SK-N-SH (cell line): ENCODE data around the gene EEF1A2. TPM values are rescaled to one million over a fixed set of nuclear protein-coding genes. Genes with fewer than 3 reads are reported as not detected.

ENCODE experiments used
- CTCF ChIA-PET: fragments of 300-600, 350-600 bp; formaldehyde crosslinking; extraction: SDS; loops from one replicate; lab custom pipeline; 2021; lab: Yijun Ruan, JAX
- POLR2A ChIA-PET: fragments of 350-600 bp; sonication (Branson Sonifier 250); formaldehyde crosslinking; extraction: SDS; loops from one replicate; lab custom pipeline; 2020; ENCODE audit warnings: antibody characterized with exemption, inconsistent platforms; lab: Yijun Ruan, JAX
- DNase-seq: peaks from one replicate; pipeline ENCODE4 v3.0.0; 2012
- H2AFZ ChIP-seq: fragments of 200-600 bp; sonication (generic); 2 replicates; pipeline ENCODE4 v1.8.1; 2016; ENCODE audit warnings: antibody characterized with exemption, mild to moderate bottlenecking, low read depth
- H3F3A ChIP-seq: fragments of 200-600 bp; sonication (generic); replicated peaks from 2 replicates; pipeline ENCODE3; 2016; ENCODE audit warnings: antibody characterized with exemption, mild to moderate bottlenecking; ENCODE audit not compliant: insufficient read depth
- H3K27ac ChIP-seq, 2 experiments: fragments of 200-500 bp in 1 of 2; fragments of 200-600 bp in 1 of 2; sonication (Bioruptor generic) in 1 of 2; sonication (generic), shearing (Covaris generic) in 1 of 2; 2 replicates each; pipeline versions ENCODE4 v1.5.1 to v1.6.1; 2014 to 2016; ENCODE audit warnings: low read depth in 2 of 2, inconsistent platforms in 1 of 2, low read length in 1 of 2, mild to moderate bottlenecking in 1 of 2, mixed read lengths in 1 of 2
- H3K27me3 ChIP-seq: fragments of 200-600 bp; sonication (generic), shearing (Covaris generic); 2 replicates; pipeline ENCODE4 v1.6.1; 2016; ENCODE audit warnings: mixed run types; ENCODE audit not compliant: insufficient read depth
- H3K36me3 ChIP-seq, 2 experiments: fragments of 200-500 bp in 1 of 2; fragments of 200-600 bp in 1 of 2; sonication (Bioruptor generic) in 1 of 2; sonication (generic) in 1 of 2; replicated peaks in 1 of 2; 2 replicates each; pipeline versions ENCODE3 to v1.5.1; 2014 to 2016; ENCODE audit warnings: low read length in 1 of 2, mild to moderate bottlenecking in 1 of 2; ENCODE audit not compliant: insufficient read depth in 2 of 2, control insufficient read depth in 1 of 2
- H3K4me1 ChIP-seq, 2 experiments: fragments of 200-500 bp in 1 of 2; fragments of 200-600 bp in 1 of 2; sonication (Bioruptor generic) in 1 of 2; sonication (generic), shearing (Covaris generic) in 1 of 2; 2 replicates each; pipeline versions ENCODE4 v1.5.1 to v1.6.1; 2014 to 2016; ENCODE audit warnings: low read depth in 1 of 2, low read length in 1 of 2, mixed run types in 1 of 2; ENCODE audit not compliant: insufficient read depth in 2 of 2, control insufficient read depth in 1 of 2
- H3K4me2 ChIP-seq: fragments of 200-600 bp; sonication (generic), shearing (Covaris generic); 2 replicates; pipeline ENCODE4 v1.6.1; 2017; ENCODE audit warnings: mixed run types
- H3K4me3 ChIP-seq, 2 experiments: fragments of 200-500 bp in 1 of 2; fragments of 200-600 bp in 1 of 2; sonication (Bioruptor generic) in 1 of 2; sonication (generic), shearing (Covaris generic) in 1 of 2; 2 replicates each; pipeline versions ENCODE4 v1.5.1 to v1.8.1; 2014 to 2016; ENCODE audit warnings: low read depth in 2 of 2, inconsistent platforms in 1 of 2, low read length in 1 of 2, mild to moderate bottlenecking in 1 of 2, mixed read lengths in 1 of 2, moderate library complexity in 1 of 2
- H3K79me2 ChIP-seq: fragments of 200-600 bp; sonication (generic); 2 replicates; pipeline ENCODE4 v1.8.1; 2017; ENCODE audit warnings: mild to moderate bottlenecking; ENCODE audit not compliant: insufficient read depth
- H3K9ac ChIP-seq: fragments of 200-600 bp; sonication (generic); 2 replicates; pipeline ENCODE4 v1.6.1; 2017; ENCODE audit warnings: mixed run types
- H3K9me2 ChIP-seq: fragments of 200-600 bp; sonication (generic); 2 replicates; pipeline ENCODE4 v1.6.1; 2017; ENCODE audit warnings: mixed run types
- H3K9me3 ChIP-seq: fragments of 200-600 bp; sonication (generic); 2 replicates; pipeline ENCODE4 v1.6.1; 2017; ENCODE audit warnings: mixed run types, mild to moderate bottlenecking, moderate library complexity
- H4K20me1 ChIP-seq: fragments of 200-600 bp; sonication (generic); 2 replicates; pipeline ENCODE4 v1.6.1; 2017; ENCODE audit warnings: mild to moderate bottlenecking, mixed run types; ENCODE audit not compliant: insufficient read depth
- CTCF ChIP-seq: fragments of 200-600 bp; sonication (generic); IDR thresholded peaks from 2 replicates; pipeline ENCODE4 v1.6.1; 2017; ENCODE audit warnings: antibody characterized with exemption, mild to moderate bottlenecking, moderate library complexity
- ELF1 ChIP-seq: IDR thresholded peaks from 2 replicates; pipeline ENCODE4 v1.4.0; 2012
- EP300 ChIP-seq, 2 experiments: IDR thresholded peaks; 2 replicates each; pipeline versions ENCODE4 v1.4.0 to v1.6.1; 2012; ENCODE audit warnings: borderline replicate concordance in 1 of 2, low read depth in 1 of 2, low read length in 1 of 2
- FOSL2 ChIP-seq: IDR thresholded peaks from 2 replicates; pipeline ENCODE4 v1.4.0; 2012; ENCODE audit warnings: low read depth, mild to moderate bottlenecking, moderate library complexity, borderline replicate concordance
- FOXJ3 ChIP-seq: sonication (generic); formaldehyde crosslinking; IDR thresholded peaks from 2 replicates; pipeline ENCODE4 v1.5.1; 2020; ENCODE audit warnings: mild to moderate bottlenecking, missing genetic modification reagents
- FOXM1 ChIP-seq: IDR thresholded peaks from 2 replicates; pipeline ENCODE4 v1.4.0; 2012; ENCODE audit warnings: low read depth, mild to moderate bottlenecking
- GATA2 ChIP-seq: sonication (generic); formaldehyde crosslinking; IDR thresholded peaks from 2 replicates; pipeline ENCODE4 v1.5.0; 2020; ENCODE audit warnings: mild to moderate bottlenecking, missing genetic modification reagents
- JUND ChIP-seq: IDR thresholded peaks from 2 replicates; pipeline ENCODE4 v1.4.0; 2012
- MXI1 ChIP-seq: IDR thresholded peaks from 2 replicates; pipeline ENCODE4 v1.6.1; 2012; ENCODE audit warnings: mild to moderate bottlenecking, low read depth, low read length, improper control_type of control experiment
- NRF1 ChIP-seq: IDR thresholded peaks from 2 replicates; pipeline ENCODE4 v1.6.1; 2012; ENCODE audit warnings: low read depth, mild to moderate bottlenecking, low read length
- PBX3 ChIP-seq: IDR thresholded peaks from 2 replicates; pipeline ENCODE4; 2012
- POLR2AphosphoS5 ChIP-seq: IDR thresholded peaks from 2 replicates; pipeline ENCODE4 v1.6.1; 2012; ENCODE audit warnings: low read depth, low read length
- RAD21 ChIP-seq: IDR thresholded peaks from 2 replicates; pipeline ENCODE4 v1.6.1; 2012; ENCODE audit warnings: mild to moderate bottlenecking, low read length
- RXRA ChIP-seq: IDR thresholded peaks from 2 replicates; pipeline ENCODE4 v1.4.0; 2012; ENCODE audit warnings: low read depth, mild to moderate bottlenecking, borderline replicate concordance
- SMC3 ChIP-seq: IDR thresholded peaks from 2 replicates; pipeline ENCODE4 v1.6.1; 2012; ENCODE audit warnings: low read depth, low read length, improper control_type of control experiment
- TAF1 ChIP-seq: IDR thresholded peaks from 2 replicates; pipeline ENCODE4 v1.6.1; 2012; ENCODE audit warnings: low read depth, mild to moderate bottlenecking, low read length, moderate library complexity, borderline replicate concordance
- TEAD4 ChIP-seq: IDR thresholded peaks from 2 replicates; pipeline ENCODE4 v1.4.0; 2012; ENCODE audit warnings: mild to moderate bottlenecking, borderline replicate concordance; ENCODE audit not compliant: insufficient read depth
- whole genome bisulfite sequencing: methylation state at CpG from one replicate; pipeline ENCODE4 v1.1.6; 2017; ENCODE audit warnings: low lambda C conversion rate; 5-methylcytosine and 5-hydroxymethylcytosine counted together
- polyA plus RNA-seq, 3 experiments: library from polyadenylated mRNA; depleted of rRNA; stranded (reverse); fragments of >200 nt; gene quantifications; 2 replicates each; pipeline ENCODE4 v1.2.3, GENCODE V29; 2012
- TF ChIP-seq, protein P1 (sequence below): IDR thresholded peaks from 2 replicates; pipeline ENCODE4 v1.6.1; 2012; ENCODE audit warnings: mild to moderate bottlenecking, low read depth, low read length, moderate library complexity
- TF ChIP-seq, protein P2 (sequence below): fragments of 150-350 bp; IDR thresholded peaks from 2 replicates; pipeline ENCODE4 v1.6.1; 2017; ENCODE audit warnings: antibody characterized with exemption, low read length, low read depth, borderline replicate concordance

Gene EEF1A2
- polyA plus RNA-seq, 1 of the 3 experiments (the other 2 are of a cell fraction), result 16.5 TPM

GRCh38 chr20:63445075-63445734, 53.7 kb downstream of the EEF1A2 start:
- no peak for DNase-seq
- ChIA-PET POLR2A (interaction anchor here (1.1 to 1.6 kb wide), 2 partner anchors 18 to 75 kb away, joined by 3 to 4 read pairs; no protein-coding TSS in a partner anchor), CTCF (interaction anchor here (0.6 to 2.5 kb wide), 6 partner anchors 11 to 762 kb away, joined by 3 to 7 read pairs (median 3); no protein-coding TSS in a partner anchor)
- TF ChIP-seq FOXM1, result no peak
- TF ChIP-seq FOXJ3 (CRISPR knock-in tag), result no peak
- no peak for TF ChIP-seq PBX3
- no peak for TF ChIP-seq RAD21
- TF ChIP-seq CTCF, result no peak
- TF ChIP-seq JUND, result no peak
- no peak for TF ChIP-seq SMC3
- peak overlapping the region in 1 of 2 experiments; percentile 8; a peak in 1 of 4 replicates for H3K27ac ChIP-seq
- no peaks in the 10 kb centered on the region for H3K9me2 ChIP-seq
- H3F3A ChIP-seq, result no peaks in the 10 kb centered on the region
- no peaks in the 10 kb centered on the region for H3K9me3 ChIP-seq
- H3K4me3 ChIP-seq, result no peak overlapping the region
- H3K4me1 ChIP-seq, result peaks cover 0 to 44% of the 10 kb centered on the region in 2 experiments; a peak in 1 of 4 replicates
- no peak overlapping the region for H3K4me2 ChIP-seq
- 52% methylated on average over 4 of the region's 15 CpGs for WGBS
- H3K36me3 ChIP-seq, result no peaks in the 10 kb centered on the region
- H2AFZ ChIP-seq, result no peak overlapping the region
- H3K79me2 ChIP-seq, result no peaks in the 10 kb centered on the region
- H3K9ac ChIP-seq, result no peak overlapping the region
- no peaks in the 10 kb centered on the region for H3K27me3 ChIP-seq
- H4K20me1 ChIP-seq, result no peaks in the 10 kb centered on the region

GRCh38 chr20:63444548-63444947, 54.3 kb downstream of the EEF1A2 start:
- CTCF ChIA-PET, result interaction anchor here (1.4 kb wide), 1 partner anchor 12 kb away, joined by 3 read pairs; no protein-coding TSS in a partner anchor
- TF ChIP-seq TEAD4 (no peak), JUND (no peak), TAF1 (no peak), EP300 (IDR thresholded peaks at IDR 0.05; ENCODE audit: borderline replicate concordance in 1 of 2, low read depth in 1 of 2, low read length in 1 of 2) (no peak), GATA2 (no peak), FOXJ3 (CRISPR knock-in tag) (no peak), RXRA (no peak), NRF1 (no peak), SMC3 (no peak), FOSL2 (no peak), MXI1 (no peak), POLR2AphosphoS5 (no peak), ELF1 (no peak)
- TF ChIP-seq, protein P1, sequence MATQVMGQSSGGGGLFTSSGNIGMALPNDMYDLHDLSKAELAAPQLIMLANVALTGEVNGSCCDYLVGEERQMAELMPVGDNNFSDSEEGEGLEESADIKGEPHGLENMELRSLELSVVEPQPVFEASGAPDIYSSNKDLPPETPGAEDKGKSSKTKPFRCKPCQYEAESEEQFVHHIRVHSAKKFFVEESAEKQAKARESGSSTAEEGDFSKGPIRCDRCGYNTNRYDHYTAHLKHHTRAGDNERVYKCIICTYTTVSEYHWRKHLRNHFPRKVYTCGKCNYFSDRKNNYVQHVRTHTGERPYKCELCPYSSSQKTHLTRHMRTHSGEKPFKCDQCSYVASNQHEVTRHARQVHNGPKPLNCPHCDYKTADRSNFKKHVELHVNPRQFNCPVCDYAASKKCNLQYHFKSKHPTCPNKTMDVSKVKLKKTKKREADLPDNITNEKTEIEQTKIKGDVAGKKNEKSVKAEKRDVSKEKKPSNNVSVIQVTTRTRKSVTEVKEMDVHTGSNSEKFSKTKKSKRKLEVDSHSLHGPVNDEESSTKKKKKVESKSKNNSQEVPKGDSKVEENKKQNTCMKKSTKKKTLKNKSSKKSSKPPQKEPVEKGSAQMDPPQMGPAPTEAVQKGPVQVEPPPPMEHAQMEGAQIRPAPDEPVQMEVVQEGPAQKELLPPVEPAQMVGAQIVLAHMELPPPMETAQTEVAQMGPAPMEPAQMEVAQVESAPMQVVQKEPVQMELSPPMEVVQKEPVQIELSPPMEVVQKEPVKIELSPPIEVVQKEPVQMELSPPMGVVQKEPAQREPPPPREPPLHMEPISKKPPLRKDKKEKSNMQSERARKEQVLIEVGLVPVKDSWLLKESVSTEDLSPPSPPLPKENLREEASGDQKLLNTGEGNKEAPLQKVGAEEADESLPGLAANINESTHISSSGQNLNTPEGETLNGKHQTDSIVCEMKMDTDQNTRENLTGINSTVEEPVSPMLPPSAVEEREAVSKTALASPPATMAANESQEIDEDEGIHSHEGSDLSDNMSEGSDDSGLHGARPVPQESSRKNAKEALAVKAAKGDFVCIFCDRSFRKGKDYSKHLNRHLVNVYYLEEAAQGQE, result no peak
- TF ChIP-seq, protein P2, sequence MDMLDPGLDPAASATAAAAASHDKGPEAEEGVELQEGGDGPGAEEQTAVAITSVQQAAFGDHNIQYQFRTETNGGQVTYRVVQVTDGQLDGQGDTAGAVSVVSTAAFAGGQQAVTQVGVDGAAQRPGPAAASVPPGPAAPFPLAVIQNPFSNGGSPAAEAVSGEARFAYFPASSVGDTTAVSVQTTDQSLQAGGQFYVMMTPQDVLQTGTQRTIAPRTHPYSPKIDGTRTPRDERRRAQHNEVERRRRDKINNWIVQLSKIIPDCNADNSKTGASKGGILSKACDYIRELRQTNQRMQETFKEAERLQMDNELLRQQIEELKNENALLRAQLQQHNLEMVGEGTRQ, result no peak

More at GRCh38 chr20:63444548-63444947, 54.3 kb downstream of the EEF1A2 start:
- no peak overlapping the region for H2AFZ ChIP-seq
- no peaks in the 10 kb centered on the region for H3K27me3 ChIP-seq
- no peak overlapping the region for H3K4me3 ChIP-seq
- no peaks in the 10 kb centered on the region for H3K9me2 ChIP-seq
- H3K27ac ChIP-seq, result no peak overlapping the region; a peak in 1 of 4 replicates
- DNase-seq, result no peak
- no peaks in the 10 kb centered on the region for H3K9me3 ChIP-seq
- H3K4me1 ChIP-seq, result peaks cover 0 to 42% of the 10 kb centered on the region in 2 experiments; a peak in 1 of 4 replicates
- no peak overlapping the region for H3K9ac ChIP-seq
- no peaks in the 10 kb centered on the region for H3K36me3 ChIP-seq
- 65% methylated on average over 2 of the region's 24 CpGs for WGBS
- H3K4me2 ChIP-seq, result no peak overlapping the region
- no peaks in the 10 kb centered on the region for H3F3A ChIP-seq
- H4K20me1 ChIP-seq, result no peaks in the 10 kb centered on the region
- POLR2A ChIA-PET, result no interaction called here
- no peaks in the 10 kb centered on the region for H3K79me2 ChIP-seq
